Nucleus accumbens (tissue), 56 donors: ENCODE results near the gene FKBP2.

Experiments
- DNase-seq, 56 donors: peaks; one replicate each; lab custom pipeline; 2025; lab: John Stamatoyannopoulos, UW

Gene FKBP2

DNA sequence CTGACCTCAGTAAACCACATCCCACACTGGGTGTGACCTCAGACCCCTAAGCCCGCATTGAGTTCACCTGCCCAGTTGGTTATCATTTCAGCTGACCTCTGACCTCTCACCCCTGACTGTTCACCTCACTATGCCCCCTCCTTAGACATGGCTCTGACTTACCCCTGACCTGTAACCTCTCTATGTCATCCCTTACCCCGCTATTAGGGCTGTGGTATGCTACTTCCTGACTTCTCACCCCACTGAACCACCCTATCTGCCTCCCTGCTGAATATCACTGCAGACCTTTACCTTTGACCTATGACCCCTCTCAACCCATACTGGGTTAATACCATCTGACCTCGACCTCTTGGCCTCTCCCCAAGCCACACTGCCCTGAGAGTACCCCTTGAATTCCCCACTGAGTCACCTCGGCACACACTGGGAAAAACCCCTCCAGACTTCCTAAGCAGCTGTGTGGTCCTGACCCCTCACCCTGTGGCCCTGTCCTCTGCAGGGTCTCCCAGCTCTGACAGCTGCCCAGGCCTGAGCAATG, 18.7 kb downstream of the FKBP2 start:
- DNase-seq, result no peak

DNA sequence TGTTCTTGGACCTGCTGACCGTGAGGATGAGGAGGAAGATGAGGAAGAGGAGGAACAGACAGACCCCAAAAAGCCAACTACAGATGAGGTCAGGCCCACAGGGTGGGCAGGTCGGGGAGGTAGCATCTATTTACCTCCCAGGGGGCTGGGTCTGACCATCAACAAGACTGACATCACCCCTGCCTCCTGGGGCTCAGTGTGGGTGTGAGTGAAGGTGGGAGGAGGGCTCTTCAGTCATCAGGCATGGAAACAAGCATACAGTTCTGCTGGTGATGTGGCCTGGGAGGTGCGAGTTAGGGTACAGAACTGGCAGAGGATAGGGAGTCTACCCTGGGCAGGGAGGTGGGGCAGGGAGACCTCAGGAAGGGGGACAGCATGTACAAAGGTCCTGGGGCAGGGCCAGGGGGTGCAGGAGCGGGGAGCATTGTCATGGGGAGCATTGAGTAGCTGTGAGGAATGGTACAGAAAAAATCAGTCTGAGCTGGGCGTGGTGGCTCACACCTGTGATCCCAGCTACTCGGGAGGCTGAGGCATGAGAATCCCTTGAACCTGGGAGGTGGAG, 19.3 kb downstream of the FKBP2 start:
- no peak for DNase-seq

DNA sequence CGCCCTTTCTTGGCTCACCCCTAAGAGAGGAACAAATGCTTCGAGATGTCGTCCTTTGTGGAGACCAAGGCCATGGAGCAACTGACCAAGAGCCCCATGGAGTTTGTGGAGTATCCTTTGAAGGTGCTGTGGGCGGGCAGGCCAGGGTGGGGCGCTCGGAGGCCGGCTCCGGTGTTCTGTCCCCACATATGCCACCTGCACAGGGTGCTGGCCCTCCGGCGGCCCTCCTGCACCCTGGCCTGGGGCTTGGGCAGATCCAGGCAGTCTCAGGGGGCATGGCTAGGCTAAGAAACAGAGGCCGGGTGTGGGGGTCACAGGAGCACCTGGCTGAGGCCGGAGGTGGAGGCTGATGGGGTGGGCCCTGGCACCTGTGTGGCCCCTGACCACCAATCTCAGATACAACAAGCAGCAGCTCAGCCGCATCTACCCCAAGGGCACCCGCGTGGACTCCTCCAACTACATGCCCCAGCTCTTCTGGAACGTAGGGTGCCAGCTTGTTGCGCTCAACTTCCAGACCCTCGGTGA, 20.7 kb downstream of the FKBP2 start:
- no peak for DNase-seq

DNA sequence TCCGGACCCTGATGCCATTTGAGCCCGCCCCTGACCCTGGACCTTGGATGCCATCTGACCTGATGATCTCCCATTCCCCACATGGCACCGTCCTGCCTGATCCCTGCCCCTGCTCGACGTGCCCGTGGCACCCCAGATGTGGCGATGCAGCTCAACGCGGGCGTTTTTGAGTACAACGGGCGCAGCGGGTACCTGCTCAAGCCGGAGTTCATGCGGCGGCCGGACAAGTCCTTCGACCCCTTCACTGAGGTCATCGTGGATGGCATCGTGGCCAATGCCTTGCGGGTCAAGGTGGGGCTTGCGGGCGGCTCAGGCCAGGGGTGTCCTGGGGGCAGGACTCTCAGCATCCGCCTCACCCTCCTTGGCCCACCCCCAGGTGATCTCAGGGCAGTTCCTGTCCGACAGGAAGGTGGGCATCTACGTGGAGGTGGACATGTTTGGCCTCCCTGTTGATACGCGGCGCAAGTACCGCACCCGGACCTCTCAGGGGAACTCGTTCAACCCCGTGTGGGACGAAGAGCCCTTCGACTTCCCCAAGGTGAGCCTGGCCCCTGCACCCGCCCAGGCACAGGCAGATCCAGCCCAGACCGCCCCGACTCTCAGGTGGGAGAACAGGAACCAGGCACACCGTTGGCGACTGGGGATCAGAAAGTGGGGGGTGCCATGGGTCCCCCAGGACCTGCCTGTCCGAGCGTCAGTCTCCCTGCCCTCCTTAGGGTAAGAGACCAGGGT, 21.5 kb downstream of the FKBP2 start:
- no peak for DNase-seq

DNA sequence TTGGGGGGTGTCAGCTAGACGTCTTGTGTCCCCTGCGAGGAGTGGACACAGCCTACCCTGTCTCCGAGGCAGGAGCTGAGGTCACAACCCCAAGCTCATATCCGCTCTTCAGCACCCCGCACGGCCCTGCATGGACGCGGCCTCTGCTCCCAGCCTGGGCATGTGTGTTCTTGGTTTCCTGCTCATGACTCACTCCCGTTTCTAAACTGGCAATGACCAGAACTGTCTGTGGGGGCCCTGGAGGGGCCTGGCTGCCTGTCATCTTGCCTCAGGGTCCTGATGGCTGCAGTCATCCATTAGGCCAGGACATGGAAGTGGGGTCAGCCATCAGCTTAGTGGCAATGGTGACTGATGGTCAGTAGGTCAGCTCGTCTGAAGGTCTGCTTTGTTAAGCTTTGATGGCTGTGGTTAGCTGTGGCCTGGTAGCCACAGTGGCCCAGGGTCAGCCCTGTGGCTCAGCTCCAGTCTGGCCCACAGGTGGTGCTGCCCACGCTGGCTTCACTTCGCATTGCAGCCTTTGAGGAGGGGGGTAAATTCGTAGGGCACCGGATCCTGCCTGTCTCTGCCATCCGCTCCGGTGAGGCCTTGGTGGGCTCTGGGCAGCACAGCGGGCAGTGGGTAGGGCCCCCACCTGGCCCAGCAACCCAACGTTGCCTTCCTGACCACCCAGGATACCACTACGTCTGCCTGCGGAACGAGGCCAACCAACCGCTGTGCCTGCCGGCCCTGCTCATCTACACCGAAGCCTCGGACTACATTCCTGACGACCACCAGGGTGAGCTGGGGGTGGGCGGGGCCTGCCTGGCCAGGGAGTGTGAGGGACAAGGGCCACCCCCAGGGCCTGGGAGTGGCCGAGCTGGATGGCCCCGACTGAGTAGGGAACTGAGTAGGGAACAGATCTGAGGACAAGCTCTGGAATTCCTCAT, 22.4 kb downstream of the FKBP2 start:
- no peak for DNase-seq

DNA sequence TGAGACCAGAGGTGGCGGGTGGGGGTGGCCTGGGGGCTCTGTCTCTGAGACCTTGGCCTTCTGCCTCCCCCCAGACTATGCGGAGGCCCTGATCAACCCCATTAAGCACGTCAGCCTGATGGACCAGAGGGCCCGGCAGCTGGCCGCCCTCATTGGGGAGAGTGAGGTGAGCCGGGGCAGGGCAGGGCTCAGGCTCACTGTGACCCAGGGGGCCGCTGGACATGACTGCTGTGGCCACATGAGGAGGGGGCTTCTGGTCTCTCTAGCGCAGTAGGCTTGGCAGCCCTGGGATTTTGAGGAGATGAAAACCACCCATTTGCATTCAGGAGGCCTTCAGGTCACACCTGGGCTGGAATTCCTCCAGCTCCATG, 23.0 kb downstream of the FKBP2 start:
- DNase-seq, result no peak

DNA sequence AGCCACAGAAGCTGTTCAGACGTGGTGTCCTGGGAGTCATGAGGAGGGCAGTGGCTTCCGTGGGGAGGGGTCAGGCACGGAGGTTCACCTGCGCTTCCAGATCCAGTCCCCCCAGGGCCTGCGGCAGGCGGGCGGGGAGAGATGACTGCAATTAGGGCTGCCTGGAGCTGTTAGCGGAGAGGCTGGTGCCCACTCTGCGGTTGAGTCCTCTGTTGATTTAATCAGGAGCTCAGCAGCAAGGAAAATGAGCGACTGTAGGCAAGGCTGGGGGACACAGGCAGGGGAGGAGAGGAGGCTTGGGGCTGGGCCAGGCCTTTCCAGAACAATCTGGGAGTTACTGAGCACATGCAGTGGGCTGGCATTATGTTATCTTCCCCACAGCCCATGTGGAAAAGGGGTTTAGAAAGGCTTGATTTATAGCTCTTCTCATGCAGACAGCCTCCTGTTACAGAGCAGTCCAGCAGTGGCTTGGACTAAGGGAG, 23.5 kb downstream of the FKBP2 start:
- no peak for DNase-seq

DNA sequence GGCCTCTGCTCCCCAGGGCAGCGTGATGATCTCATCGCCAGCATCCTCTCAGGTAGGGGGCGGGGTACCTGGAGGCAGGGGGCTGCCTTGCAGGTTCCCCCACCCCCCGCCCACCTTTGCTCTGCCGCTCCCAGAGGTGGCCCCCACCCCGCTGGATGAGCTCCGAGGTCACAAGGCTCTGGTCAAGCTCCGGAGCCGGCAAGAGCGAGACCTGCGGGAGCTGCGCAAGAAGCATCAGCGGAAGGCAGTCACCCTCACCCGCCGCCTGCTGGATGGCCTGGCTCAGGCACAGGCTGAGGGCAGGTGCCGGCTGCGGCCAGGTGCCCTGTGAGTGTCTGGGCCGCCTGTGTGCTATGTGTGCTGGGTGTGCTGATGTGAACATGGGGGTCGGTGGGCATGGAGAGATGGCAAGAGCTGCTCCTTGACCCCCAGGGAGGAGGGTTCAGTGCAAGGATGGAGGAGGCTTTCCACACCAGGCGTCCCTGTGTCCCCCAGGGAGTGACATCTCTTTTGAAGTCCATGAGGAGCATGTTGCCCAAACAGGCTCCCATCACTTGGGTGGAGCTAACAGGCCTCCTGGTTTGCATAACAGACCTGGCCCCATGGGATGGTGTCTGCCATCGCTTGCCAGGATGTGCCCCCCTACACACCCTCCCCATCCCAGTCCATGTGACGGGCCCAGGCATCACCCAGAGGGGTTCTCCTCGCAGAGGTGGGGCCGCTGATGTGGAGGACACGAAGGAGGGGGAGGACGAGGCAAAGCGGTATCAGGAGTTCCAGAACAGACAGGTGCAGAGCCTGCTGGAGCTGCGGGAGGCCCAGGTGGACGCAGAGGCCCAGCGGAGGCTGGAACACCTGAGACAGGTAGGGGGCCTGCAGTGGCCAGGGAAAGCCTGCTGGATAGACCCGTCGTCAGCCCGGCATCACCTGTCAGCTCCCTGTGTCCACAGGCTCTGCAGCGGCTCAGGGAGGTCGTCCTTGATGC, 24.6 kb downstream of the FKBP2 start:
- DNase-seq, result no peak

DNA sequence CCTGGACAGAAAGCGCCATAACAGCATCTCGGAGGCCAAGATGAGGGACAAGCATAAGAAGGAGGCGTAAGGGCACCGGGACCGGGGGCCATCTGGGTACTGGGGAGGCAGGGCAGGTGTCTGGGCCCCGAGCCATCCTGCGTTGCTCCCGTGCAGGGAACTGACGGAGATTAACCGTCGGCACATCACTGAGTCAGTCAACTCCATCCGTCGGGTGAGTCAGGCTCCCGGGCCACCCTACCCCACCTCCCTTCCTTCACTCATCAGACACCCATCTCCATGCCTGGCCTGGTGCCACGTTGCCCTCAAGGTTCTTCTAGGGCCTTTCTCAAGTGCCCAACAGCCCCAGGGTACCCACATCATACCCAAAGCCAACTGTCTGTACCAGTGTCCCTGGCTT, 25.4 kb downstream of the FKBP2 start:
- no peak for DNase-seq

DNA sequence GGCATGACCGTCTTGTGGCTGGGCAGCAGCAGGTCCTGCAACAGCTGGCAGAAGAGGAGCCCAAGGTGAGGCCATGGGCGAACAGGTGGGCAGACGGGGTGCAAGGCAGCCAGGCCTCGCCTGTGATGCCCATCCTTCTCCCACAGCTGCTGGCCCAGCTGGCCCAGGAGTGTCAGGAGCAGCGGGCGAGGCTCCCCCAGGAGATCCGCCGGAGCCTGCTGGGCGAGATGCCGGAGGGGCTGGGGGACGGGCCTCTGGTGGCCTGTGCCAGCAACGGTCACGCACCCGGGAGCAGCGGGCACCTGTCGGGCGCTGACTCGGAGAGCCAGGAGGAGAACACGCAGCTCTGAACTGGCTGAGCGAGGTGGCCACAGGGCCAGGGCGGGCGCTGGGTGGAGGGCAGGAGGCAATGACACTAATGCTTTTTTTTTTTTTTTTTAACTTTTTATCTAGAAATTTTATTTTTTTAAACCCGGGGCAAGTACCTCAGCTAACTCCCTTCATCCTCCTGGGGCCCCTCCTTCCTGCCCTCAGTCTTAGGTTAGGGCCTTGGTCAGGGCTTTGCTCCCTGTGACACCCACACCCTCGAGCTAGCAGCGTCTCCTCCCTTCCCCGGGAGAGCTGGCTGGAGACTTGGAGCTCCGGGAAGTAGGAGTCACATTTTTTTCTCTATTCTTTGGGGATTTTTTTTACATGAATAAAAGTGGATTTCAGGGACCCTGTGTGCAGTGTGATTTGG, 26.5 kb downstream of the FKBP2 start:
- DNase-seq, result no peak

DNA sequence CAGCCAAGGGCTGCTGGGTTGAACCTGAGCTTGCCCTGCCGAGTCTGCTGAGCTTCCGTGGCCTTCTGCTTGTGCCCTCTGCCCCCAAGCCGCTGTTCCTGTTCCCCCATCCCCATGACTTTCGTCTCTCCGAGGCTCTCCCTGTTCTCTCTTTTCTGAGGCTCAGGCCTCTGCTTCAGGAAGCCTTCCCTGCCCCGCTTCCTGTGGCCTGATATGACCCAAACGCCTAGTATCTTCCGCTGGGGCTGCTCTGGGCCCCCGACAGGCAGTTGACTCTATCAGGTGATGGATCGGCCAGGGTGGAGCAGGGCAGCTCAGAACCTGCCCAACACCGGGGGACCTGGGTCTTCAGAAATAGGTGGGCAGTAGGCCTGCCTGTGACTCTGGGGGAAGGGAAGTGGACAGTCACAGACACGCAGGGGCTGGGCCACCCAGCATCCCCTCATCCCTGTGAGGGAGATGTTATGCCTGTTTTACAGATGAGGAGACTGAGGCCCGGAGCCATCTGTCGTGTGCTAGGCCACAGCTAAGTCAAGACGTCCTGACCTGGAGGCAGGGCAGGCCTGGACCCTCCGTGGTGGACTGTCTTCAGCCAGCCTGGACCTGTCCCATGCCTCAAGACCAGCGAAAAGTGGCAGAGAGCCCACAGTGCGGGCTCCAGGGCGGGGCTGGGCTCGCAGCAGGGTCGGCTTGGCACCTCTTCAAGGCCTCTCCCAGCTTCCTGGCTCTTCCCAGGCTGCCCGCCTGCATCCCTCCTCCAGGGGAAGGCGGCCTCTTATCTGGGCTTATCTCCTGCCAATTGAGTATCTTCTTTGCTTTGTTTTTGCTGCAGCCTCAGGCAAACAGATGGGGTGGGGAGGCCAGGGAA, 27.4 kb downstream of the FKBP2 start:
- peak in 3 of 56 donors; percentile 19 to 41 (median 33) for DNase-seq

DNA sequence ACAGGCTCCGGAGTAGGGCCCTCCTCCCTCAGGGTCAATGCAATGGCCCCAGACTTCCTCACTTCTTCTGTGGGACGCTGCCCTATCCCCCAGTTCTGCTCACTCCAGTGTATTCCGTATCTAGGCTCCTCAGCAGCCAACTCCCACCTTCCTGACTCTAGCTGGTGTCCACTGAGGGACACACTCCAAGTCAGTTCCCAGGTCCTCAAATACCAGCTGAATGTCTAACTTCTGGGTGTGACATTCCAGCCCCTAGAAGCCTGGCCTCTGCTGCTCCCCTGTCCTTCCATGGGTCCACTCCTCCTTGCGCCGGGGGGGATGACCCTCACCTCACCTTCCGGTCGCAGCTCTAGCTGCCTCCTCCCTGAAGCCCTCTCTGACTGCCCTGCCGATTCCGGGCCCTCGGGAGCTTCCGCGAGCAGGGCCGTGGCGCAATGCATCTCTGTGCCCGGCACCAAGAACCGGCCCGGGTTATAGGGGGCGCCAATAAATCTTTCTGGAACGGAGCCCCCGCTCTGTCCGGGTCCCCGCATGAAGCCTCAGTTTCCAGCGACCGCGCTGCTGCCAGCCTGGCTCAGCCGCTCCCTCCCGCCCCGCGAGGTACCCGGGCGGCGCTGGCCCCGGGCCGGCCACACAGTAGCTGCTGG, 28.1 kb downstream of the FKBP2 start:
- DNase-seq, result peak in 11 of 56 donors; percentile 32 to 73 (median 64)

DNA sequence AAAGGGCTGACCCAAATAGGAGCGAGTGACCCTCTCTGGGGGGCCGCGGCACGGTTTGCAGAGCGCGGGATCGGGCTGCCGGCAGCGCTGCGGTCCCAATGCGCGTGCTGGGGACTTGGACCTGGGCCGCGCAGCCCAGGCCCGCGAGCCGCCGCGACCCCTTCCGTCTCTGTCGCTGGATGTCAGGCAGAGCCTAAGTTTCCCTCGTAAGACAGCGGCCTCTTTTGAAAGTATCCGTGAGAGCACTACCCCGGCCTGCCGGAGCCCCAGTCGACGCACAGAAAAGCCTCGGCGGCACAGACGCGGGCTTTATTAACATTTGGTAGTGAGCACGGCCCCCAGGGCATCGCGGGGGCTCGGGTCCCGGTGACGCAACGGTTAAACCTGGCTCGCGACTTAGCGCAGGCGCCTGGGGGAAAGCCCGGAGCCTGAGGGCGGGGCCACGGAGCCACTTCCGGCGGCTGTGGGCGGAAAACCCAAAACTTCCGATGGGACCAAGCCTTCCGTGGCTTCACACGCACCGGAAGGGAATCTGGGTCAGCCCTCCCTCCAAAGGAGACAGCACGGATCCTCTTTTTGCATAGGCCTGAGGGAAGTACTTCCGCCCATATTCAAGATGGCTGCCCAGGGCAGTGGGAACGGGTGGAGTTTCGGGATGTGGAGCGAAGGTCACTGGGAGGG, 28.8 kb downstream of the FKBP2 start:
- peak; percentile 90 to 100 (median 99) for DNase-seq

DNA sequence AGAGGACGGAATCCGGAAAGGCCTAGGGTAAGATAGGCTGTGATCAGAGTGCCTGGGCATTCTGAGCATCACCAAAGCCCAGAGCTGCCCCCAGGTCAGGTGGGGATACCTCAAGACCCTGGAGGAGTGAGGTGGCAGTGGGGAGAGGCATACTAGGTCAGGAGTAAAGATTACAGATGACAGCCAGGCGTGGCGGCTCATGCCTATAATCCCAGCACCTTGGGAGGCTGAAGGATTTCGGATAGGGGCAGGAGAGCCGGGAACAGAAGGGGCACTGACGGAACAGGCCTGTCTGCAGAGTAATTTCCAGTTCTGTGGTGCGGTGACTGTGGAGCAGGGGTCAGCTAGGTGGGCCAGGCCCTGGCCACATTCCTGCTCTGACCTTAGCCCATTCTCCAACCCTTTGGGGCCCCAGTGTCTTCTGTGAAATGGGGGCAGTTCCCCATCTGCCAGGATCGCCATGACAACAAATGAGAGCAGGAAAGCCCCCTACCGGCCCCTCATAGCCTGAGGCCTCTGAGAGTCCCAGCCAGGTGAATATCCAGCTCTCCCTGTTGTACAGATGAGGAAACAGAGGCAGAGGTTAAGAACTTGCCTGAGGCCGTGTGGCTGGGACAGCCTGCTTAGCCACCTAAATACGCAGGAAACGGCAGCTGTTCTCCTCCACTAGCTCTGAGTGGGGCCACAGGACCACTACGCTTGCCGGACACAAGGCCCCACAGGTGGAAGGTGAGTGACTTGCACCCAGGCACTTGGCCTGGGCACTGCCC, 34.3 kb downstream of the FKBP2 start:
- no peak for DNase-seq

DNA sequence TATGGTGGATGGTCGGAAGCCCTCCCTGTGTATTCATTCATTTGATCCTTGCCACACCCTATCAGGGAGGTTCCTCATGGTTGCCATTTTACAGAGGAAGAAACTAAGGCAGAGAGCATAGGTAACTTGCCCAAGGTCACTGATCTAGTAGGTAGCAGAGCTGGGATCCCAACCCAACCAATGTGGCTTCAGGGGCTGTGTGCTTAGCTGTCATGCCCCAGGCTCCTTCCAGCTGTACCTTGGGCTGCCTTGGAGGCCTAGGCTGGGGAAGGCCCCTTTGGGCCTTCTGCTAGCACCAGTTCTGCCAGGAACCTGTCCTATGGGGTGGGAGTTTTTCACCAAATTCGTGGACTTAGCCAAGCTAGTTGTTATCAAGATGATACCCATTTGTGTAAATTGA, 34.9 kb downstream of the FKBP2 start:
- DNase-seq, result no peak
